ENCODE data around the gene USP21. TPM values are rescaled to one million over a fixed set of nuclear protein-coding genes. Genes with fewer than 3 reads are reported as not detected.

USP21 gene
- total RNA-seq, 2 donors from 2014 or later, result 21.2 to 29.0 TPM

GRCh38 chr1:161168906-161169305 is 9.6 kb downstream of the USP21 start:
- H3K4me1 Mint-ChIP-seq (ENCODE audit: low read depth in 2 of 2), result peaks cover 44 to 53% of the 10 kb centered on the region in 2 donors
- H3K27ac Mint-ChIP-seq, result no peak overlapping the region
- no peaks in the 10 kb centered on the region for H3K9me3 Mint-ChIP-seq
- peaks cover 26% of the 10 kb centered on the region for H3K36me3 Mint-ChIP-seq
- H3K4me3 Mint-ChIP-seq, result peak overlapping the region; percentile 92
- no peaks in the 10 kb centered on the region for H3K27me3 Mint-ChIP-seq
- ATAC-seq (no peak), DNase-seq (ENCODE audit: low spot score) (no peak)

- Mint-ChIP-seq H3K27ac (peak overlapping the region; percentile 33 to 58), H3K27me3 (no peaks in the 10 kb centered on the region), H3K9me3 (no peaks in the 10 kb centered on the region), H3K4me1 (ENCODE audit: low read depth in 2 of 2) (peaks cover 44 to 56% of the 10 kb centered on the region in 2 donors), H3K36me3 (peaks cover 33% of the 10 kb centered on the region), H3K4me3 (no peak overlapping the region)
- ATAC-seq (no peak), DNase-seq (ENCODE audit: low spot score) (no peak)
Measured at GRCh38 chr1:161171191-161171590, 11.9 kb downstream of the USP21 start.

- no peaks in the 10 kb centered on the region for H3K27me3 Mint-ChIP-seq
- peaks cover 46 to 59% of the 10 kb centered on the region in 2 donors for H3K4me1 Mint-ChIP-seq (ENCODE audit: low read depth in 2 of 2)
- no peak for DNase-seq (ENCODE audit: low spot score)
- no peaks in the 10 kb centered on the region for H3K9me3 Mint-ChIP-seq
- no peak overlapping the region for H3K4me3 Mint-ChIP-seq
- ATAC-seq, result no peak
- peak overlapping the region; percentile 49 to 58 for H3K27ac Mint-ChIP-seq
- H3K36me3 Mint-ChIP-seq, result peaks cover 33% of the 10 kb centered on the region
Measured at GRCh38 chr1:161171696-161172095, 12.4 kb downstream of the USP21 start.

GRCh38 chr1:161172349-161172748 is 13.0 kb downstream of the USP21 start:
- ATAC-seq (no peak), DNase-seq (ENCODE audit: low spot score) (no peak)
- H3K36me3 Mint-ChIP-seq, result peaks cover 33% of the 10 kb centered on the region
- H3K9me3 Mint-ChIP-seq, result no peaks in the 10 kb centered on the region
- no peaks in the 10 kb centered on the region for H3K27me3 Mint-ChIP-seq
- peaks cover 43 to 57% of the 10 kb centered on the region in 2 donors for H3K4me1 Mint-ChIP-seq (ENCODE audit: low read depth in 2 of 2)
- H3K4me3 Mint-ChIP-seq, result no peak overlapping the region
- peak overlapping the region; percentile 48 to 49 for H3K27ac Mint-ChIP-seq

- peaks cover 33% of the 10 kb centered on the region for H3K36me3 Mint-ChIP-seq
Measured at GRCh38 chr1:161172776-161173376, 13.6 kb downstream of the USP21 start.

GRCh38 chr1:161173711-161174110 is 14.4 kb downstream of the USP21 start:
- Mint-ChIP-seq H3K4me3 (no peak overlapping the region), H3K27me3 (no peaks in the 10 kb centered on the region), H3K27ac (peak overlapping the region; percentile 49 to 96), H3K9me3 (no peaks in the 10 kb centered on the region), H3K36me3 (peaks cover 33% of the 10 kb centered on the region), H3K4me1 (ENCODE audit: low read depth in 2 of 2) (peaks cover 46 to 67% of the 10 kb centered on the region in 2 donors)
- DNase-seq (ENCODE audit: low spot score), result no peak
- ATAC-seq, result no peak

More at GRCh38 chr1:161172776-161173376, 13.6 kb downstream of the USP21 start:
- DNase-seq (ENCODE audit: low spot score) (no peak), ATAC-seq (no peak)
- Mint-ChIP-seq H3K4me3 (no peak overlapping the region), H3K27me3 (no peaks in the 10 kb centered on the region), H3K27ac (peak overlapping the region; percentile 48 to 49), H3K9me3 (no peaks in the 10 kb centered on the region), H3K4me1 (ENCODE audit: low read depth in 2 of 2) (peaks cover 47 to 62% of the 10 kb centered on the region in 2 donors)

- peaks cover 33% of the 10 kb centered on the region for H3K36me3 Mint-ChIP-seq
- H3K27me3 Mint-ChIP-seq, result no peaks in the 10 kb centered on the region
- peak overlapping the region; percentile 13 for H3K4me3 Mint-ChIP-seq
- no peak for DNase-seq (ENCODE audit: low spot score)
- no peaks in the 10 kb centered on the region for H3K9me3 Mint-ChIP-seq
- peak overlapping the region; percentile 85 to 96 for H3K27ac Mint-ChIP-seq
- H3K4me1 Mint-ChIP-seq (ENCODE audit: low read depth in 2 of 2), result peaks cover 46 to 64% of the 10 kb centered on the region in 2 donors
- ATAC-seq, result no peak
Measured at GRCh38 chr1:161174911-161175310, 15.6 kb downstream of the USP21 start.

GRCh38 chr1:161175771-161176453 is 16.6 kb downstream of the USP21 start:
- peak overlapping the region; percentile 85 to 96 for H3K27ac Mint-ChIP-seq
- H3K4me1 Mint-ChIP-seq (ENCODE audit: low read depth in 2 of 2), result peaks cover 52 to 71% of the 10 kb centered on the region in 2 donors
- ATAC-seq, result no peak
- peak overlapping the region; percentile 99 for H3K4me3 Mint-ChIP-seq
- no peaks in the 10 kb centered on the region for H3K27me3 Mint-ChIP-seq
- H3K36me3 Mint-ChIP-seq, result peaks cover 30% of the 10 kb centered on the region
- H3K9me3 Mint-ChIP-seq, result no peaks in the 10 kb centered on the region
- no peak for DNase-seq (ENCODE audit: low spot score)

- Mint-ChIP-seq H3K27me3 (no peaks in the 10 kb centered on the region), H3K4me1 (ENCODE audit: low read depth in 2 of 2) (peaks cover 54 to 70% of the 10 kb centered on the region in 2 donors), H3K36me3 (peaks cover 27% of the 10 kb centered on the region), H3K4me3 (peak overlapping the region; percentile 99), H3K27ac (peak overlapping the region; percentile 85 to 96), H3K9me3 (no peaks in the 10 kb centered on the region)
- ATAC-seq (peak in 1 of 2 donors; percentile 1), DNase-seq (ENCODE audit: low spot score) (no peak)
Measured at GRCh38 chr1:161176468-161177111, 17.3 kb downstream of the USP21 start.

- Mint-ChIP-seq H3K27ac (peak within 1 kb of the TSS; percentile 85 to 96), H3K9me3 (no peaks in the 10 kb centered on the region), H3K36me3 (peaks cover 23% of the 10 kb centered on the region), H3K4me1 (ENCODE audit: low read depth in 2 of 2) (peaks cover 60 to 69% of the 10 kb centered on the region in 2 donors), H3K27me3 (no peaks in the 10 kb centered on the region), H3K4me3 (peak within 1 kb of the TSS; percentile 99)
- DNase-seq (ENCODE audit: low spot score) (peak; percentile 91), ATAC-seq (peak; percentile 95 to 97)
Measured at GRCh38 chr1:161177112-161177935, 18.0 kb downstream of the USP21 start, which contains the start of gene B4GALT3. Gene B4GALT3 (minus strand): TSS chr1:161177507. CDS start chr1:161176060, 1,447 bp downstream.

GRCh38 chr1:161177936-161178244 is 18.6 kb downstream of the USP21 start:
- Mint-ChIP-seq H3K9me3 (no peaks in the 10 kb centered on the region), H3K4me1 (ENCODE audit: low read depth in 2 of 2) (peaks cover 59 to 69% of the 10 kb centered on the region in 2 donors), H3K27me3 (no peaks in the 10 kb centered on the region), H3K4me3 (peak overlapping the region; percentile 99), H3K36me3 (peaks cover 17% of the 10 kb centered on the region), H3K27ac (peak overlapping the region; percentile 85 to 96)
- DNase-seq (ENCODE audit: low spot score), result no peak
- no peak for ATAC-seq

- Mint-ChIP-seq H3K36me3 (peaks cover 1% of the 10 kb centered on the region), H3K9me3 (no peaks in the 10 kb centered on the region), H3K27me3 (no peaks in the 10 kb centered on the region), H3K4me3 (no peak overlapping the region), H3K27ac (peak overlapping the region; percentile 89 to 91), H3K4me1 (ENCODE audit: low read depth in 2 of 2) (peaks cover 66 to 74% of the 10 kb centered on the region in 2 donors)
- DNase-seq (ENCODE audit: low spot score) (no peak), ATAC-seq (no peak)
Measured at GRCh38 chr1:161179698-161180097, 20.4 kb downstream of the USP21 start.

GRCh38 chr1:161180639-161181038 is 21.3 kb downstream of the USP21 start:
- Mint-ChIP-seq H3K4me1 (ENCODE audit: low read depth in 2 of 2) (peaks cover 69 to 73% of the 10 kb centered on the region in 2 donors), H3K27me3 (no peaks in the 10 kb centered on the region), H3K4me3 (no peak overlapping the region), H3K9me3 (no peaks in the 10 kb centered on the region), H3K36me3 (no peaks in the 10 kb centered on the region), H3K27ac (peak overlapping the region; percentile 89 to 91)
- no peak for ATAC-seq
- no peak for DNase-seq (ENCODE audit: low spot score)

Data from natural killer cell treated with Interleukin-12 subunit alpha and Interleukin-12 subunit beta and Interleukin-15 and Interleukin-18, amount 100 ng/mL, for 72 hours (primary cell).